ENCODE measurements around the gene LAD1. TPM values are rescaled to one million over a fixed set of nuclear protein-coding genes. Genes with fewer than 3 reads are reported as not detected.
A peak's percentile ranks its signal among the peaks of the same experiment; 100 is the strongest.

Gene LAD1
- total and polyA plus RNA-seq, 2 of the 13 experiments (the other 11 are each of a cell fraction or from before 2014, with no cell fraction given), result 10.8 to 65.6 TPM

DNA sequence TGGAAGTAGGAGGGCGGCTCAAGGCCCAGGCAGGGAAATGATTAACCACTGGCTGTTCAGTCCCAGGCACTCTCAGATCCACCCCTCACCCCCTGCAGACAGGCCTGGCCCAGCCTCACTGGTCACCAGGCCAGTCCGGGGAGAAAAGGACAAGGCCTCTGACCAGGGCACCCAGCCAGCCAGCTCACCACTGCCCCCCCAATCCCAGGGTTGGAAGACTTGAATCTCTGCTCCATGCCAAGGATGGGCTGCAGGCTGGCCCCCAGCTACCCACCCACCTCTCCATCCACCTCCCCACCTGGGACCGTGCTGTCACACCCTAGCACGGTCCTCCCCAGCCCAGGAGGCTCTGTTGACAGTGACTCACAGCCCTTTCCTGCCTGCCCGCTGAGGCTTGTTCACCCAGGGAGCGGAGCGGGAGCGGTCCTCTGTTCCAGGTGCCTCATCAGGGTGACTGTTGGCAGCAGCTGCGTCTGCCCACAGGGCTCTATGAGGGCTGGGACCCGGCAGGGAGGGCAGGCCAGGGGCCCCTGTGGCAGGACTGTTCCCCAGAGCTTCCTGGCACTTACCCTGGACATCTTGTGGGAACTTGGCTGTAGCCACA, 2.2 kb downstream of the LAD1 start (continued):
- TF ChIP-seq, protein P1, sequence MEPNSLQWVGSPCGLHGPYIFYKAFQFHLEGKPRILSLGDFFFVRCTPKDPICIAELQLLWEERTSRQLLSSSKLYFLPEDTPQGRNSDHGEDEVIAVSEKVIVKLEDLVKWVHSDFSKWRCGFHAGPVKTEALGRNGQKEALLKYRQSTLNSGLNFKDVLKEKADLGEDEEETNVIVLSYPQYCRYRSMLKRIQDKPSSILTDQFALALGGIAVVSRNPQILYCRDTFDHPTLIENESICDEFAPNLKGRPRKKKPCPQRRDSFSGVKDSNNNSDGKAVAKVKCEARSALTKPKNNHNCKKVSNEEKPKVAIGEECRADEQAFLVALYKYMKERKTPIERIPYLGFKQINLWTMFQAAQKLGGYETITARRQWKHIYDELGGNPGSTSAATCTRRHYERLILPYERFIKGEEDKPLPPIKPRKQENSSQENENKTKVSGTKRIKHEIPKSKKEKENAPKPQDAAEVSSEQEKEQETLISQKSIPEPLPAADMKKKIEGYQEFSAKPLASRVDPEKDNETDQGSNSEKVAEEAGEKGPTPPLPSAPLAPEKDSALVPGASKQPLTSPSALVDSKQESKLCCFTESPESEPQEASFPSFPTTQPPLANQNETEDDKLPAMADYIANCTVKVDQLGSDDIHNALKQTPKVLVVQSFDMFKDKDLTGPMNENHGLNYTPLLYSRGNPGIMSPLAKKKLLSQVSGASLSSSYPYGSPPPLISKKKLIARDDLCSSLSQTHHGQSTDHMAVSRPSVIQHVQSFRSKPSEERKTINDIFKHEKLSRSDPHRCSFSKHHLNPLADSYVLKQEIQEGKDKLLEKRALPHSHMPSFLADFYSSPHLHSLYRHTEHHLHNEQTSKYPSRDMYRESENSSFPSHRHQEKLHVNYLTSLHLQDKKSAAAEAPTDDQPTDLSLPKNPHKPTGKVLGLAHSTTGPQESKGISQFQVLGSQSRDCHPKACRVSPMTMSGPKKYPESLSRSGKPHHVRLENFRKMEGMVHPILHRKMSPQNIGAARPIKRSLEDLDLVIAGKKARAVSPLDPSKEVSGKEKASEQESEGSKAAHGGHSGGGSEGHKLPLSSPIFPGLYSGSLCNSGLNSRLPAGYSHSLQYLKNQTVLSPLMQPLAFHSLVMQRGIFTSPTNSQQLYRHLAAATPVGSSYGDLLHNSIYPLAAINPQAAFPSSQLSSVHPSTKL (CRISPR knock-in tag; IDR thresholded peaks at IDR 0.05), result peak; percentile 60; the same call in 1 of the 2 replicates
- no peak for TF ChIP-seq ZNF335 (CRISPR knock-in tag; IDR thresholded peaks at IDR 0.05)
- no peak for TF ChIP-seq ZBTB43 (CRISPR knock-in tag; conservative IDR thresholded peaks at IDR 0.05)
- TF ChIP-seq CC2D1A (CRISPR knock-in tag; IDR thresholded peaks at IDR 0.05), result no peak
- TF ChIP-seq ZBTB7B (CRISPR knock-in tag; IDR thresholded peaks at IDR 0.05), result no peak
- peak; percentile 62 for TF ChIP-seq POGZ (CRISPR knock-in tag; IDR thresholded peaks at IDR 0.05)
- peak; percentile 76; the same call in 1 of the 2 replicates for TF ChIP-seq TBX2 (CRISPR knock-in tag; IDR thresholded peaks at IDR 0.05; ENCODE audit: borderline replicate concordance)
- TF ChIP-seq, protein P2, sequence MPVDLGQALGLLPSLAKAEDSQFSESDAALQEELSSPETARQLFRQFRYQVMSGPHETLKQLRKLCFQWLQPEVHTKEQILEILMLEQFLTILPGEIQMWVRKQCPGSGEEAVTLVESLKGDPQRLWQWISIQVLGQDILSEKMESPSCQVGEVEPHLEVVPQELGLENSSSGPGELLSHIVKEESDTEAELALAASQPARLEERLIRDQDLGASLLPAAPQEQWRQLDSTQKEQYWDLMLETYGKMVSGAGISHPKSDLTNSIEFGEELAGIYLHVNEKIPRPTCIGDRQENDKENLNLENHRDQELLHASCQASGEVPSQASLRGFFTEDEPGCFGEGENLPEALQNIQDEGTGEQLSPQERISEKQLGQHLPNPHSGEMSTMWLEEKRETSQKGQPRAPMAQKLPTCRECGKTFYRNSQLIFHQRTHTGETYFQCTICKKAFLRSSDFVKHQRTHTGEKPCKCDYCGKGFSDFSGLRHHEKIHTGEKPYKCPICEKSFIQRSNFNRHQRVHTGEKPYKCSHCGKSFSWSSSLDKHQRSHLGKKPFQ (CRISPR knock-in tag; IDR thresholded peaks at IDR 0.05; ENCODE audit: insufficient replicate concordance), result peak; percentile 14
- 0 out of 2 replicates have a peak, but pooled peaks have one; percentile 80 for TF ChIP-seq ZNF747 (CRISPR knock-in tag; IDR thresholded peaks at IDR 0.05; ENCODE audit: borderline replicate concordance)
- 0 out of 2 replicates have a peak, but pooled peaks have one; percentile 37 for TF ChIP-seq AKAP8 (CRISPR knock-in tag; IDR thresholded peaks at IDR 0.05)
- TF ChIP-seq, protein P3, sequence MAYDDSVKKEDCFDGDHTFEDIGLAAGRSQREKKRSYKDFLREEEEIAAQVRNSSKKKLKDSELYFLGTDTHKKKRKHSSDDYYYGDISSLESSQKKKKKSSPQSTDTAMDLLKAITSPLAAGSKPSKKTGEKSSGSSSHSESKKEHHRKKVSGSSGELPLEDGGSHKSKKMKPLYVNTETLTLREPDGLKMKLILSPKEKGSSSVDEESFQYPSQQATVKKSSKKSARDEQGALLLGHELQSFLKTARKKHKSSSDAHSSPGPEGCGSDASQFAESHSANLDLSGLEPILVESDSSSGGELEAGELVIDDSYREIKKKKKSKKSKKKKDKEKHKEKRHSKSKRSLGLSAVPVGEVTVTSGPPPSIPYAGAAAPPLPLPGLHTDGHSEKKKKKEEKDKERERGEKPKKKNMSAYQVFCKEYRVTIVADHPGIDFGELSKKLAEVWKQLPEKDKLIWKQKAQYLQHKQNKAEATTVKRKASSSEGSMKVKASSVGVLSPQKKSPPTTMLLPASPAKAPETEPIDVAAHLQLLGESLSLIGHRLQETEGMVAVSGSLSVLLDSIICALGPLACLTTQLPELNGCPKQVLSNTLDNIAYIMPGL (CRISPR knock-in tag; IDR thresholded peaks at IDR 0.05; ENCODE audit: borderline replicate concordance in 1 of 2, low read depth in 1 of 2), result no peak; a peak in 1 of 4 replicates
- TF ChIP-seq YY1 (IDR thresholded peaks at IDR 0.05; ENCODE audit: insufficient read depth, insufficient replicate concordance, low read depth, low read length), result no peak
- TF ChIP-seq HINFP (CRISPR knock-in tag; IDR thresholded peaks at IDR 0.05; ENCODE audit: low read depth), result no peak
- peak; percentile 36; the same call in 1 of the 2 replicates for TF ChIP-seq MED1 (CRISPR knock-in tag; IDR thresholded peaks at IDR 0.05)
- 0 out of 2 replicates have a peak, but pooled peaks have one; percentile 20 for TF ChIP-seq SIX1 (CRISPR knock-in tag; IDR thresholded peaks at IDR 0.05; ENCODE audit: borderline replicate concordance)

All from HepG2 (cell line).